SU-DHL-6 (cell line): Measurements from ENCODE around the gene RPS16.
A peak's percentile ranks its signal among the peaks of the same experiment; 100 is the strongest.

Source experiments
- H2AFZ ChIP-seq: fragments of 200-600 bp; sonication (generic); 2 replicates; pipeline ENCODE4 v1.6.1; 2014; ENCODE audit warnings: low read depth, mild to moderate bottlenecking, moderate library complexity, mixed read lengths, antibody characterized with exemption, low read length; ENCODE audit not compliant: severe bottlenecking
- H3F3A ChIP-seq: fragments of 200-600 bp; shearing (Covaris generic); 2 replicates; pipeline ENCODE4 v1.6.0; 2016; ENCODE audit warnings: antibody characterized with exemption, mild to moderate bottlenecking; ENCODE audit not compliant: insufficient read depth
- H3K27ac ChIP-seq: fragments of 200-600 bp; sonication (generic); 2 replicates; pipeline ENCODE4 v1.5.1; 2016; ENCODE audit warnings: low read depth, mild to moderate bottlenecking, low read length, moderate library complexity, mixed read lengths
- H3K27me3 ChIP-seq: fragments of 200-600 bp; sonication (generic), shearing (Covaris generic); 2 replicates; pipeline ENCODE4 v1.6.0; 2014; ENCODE audit warnings: mild to moderate bottlenecking, low read length
- H3K36me3 ChIP-seq: fragments of 200-600 bp; sonication (generic); 2 replicates; pipeline ENCODE4 v1.6.1; 2014; ENCODE audit warnings: mild to moderate bottlenecking, low read length, mixed read lengths
- H3K4me2 ChIP-seq: fragments of 300-600, 200-600 bp; shearing (Covaris generic), sonication (generic); 2 replicates; pipeline ENCODE4 v1.6.0; 2014; ENCODE audit warnings: low read length, low read depth, mild to moderate bottlenecking; ENCODE audit not compliant: poor library complexity, severe bottlenecking
- H3K4me3 ChIP-seq: fragments of 200-600 bp; sonication (generic); 2 replicates; pipeline ENCODE4 v1.5.1; 2014; ENCODE audit warnings: antibody characterized with exemption, low read length, mild to moderate bottlenecking, mixed read lengths; ENCODE audit not compliant: insufficient read depth, poor library complexity, severe bottlenecking
- H3K79me2 ChIP-seq: fragments of 200-600 bp; sonication (generic); 2 replicates; pipeline ENCODE4 v1.6.1; 2014; ENCODE audit warnings: mild to moderate bottlenecking, low read length, moderate library complexity; ENCODE audit not compliant: insufficient read depth
- H3K9ac ChIP-seq: fragments of 200-600 bp; sonication (generic); 2 replicates; pipeline ENCODE4 v1.7.0; 2014; ENCODE audit warnings: mild to moderate bottlenecking, low read length
- H3K9me2 ChIP-seq: fragments of 200-600 bp; sonication (generic); replicated peaks from 2 replicates; pipeline ENCODE4 v1.6.1; 2014; ENCODE audit warnings: low read length; ENCODE audit not compliant: insufficient read depth
- H3K9me3 ChIP-seq: fragments of 200-600 bp; sonication (generic); 2 replicates; pipeline ENCODE4 v1.6.1; 2014; ENCODE audit warnings: low read length, mixed read lengths; ENCODE audit not compliant: insufficient read depth
- H4K20me1 ChIP-seq: fragments of 200-600 bp; sonication (generic); 2 replicates; pipeline ENCODE4 v1.6.1; 2014; ENCODE audit warnings: low read depth, mild to moderate bottlenecking, antibody characterized with exemption, low read length, moderate library complexity, mixed read lengths
- CTCF ChIP-seq: fragments of 200-600 bp; sonication (generic); IDR thresholded peaks from one replicate; pipeline ENCODE4 v1.5.1; 2017; ENCODE audit warnings: antibody characterized with exemption, mild to moderate bottlenecking, low read length, moderate library complexity; ENCODE audit not compliant: insufficient read depth, poor library complexity, severe bottlenecking
- EZH2phosphoT487 ChIP-seq: fragments of 200-600 bp; sonication (generic), shearing (Covaris generic); conservative IDR thresholded peaks from 2 replicates; pipeline ENCODE4 v1.6.1; 2018; ENCODE audit warnings: mild to moderate bottlenecking, antibody characterized with exemption, low read length, moderate library complexity, mixed read lengths

Gene RPS16

GRCh38 chr19:39444598-39445195, 8.9 kb upstream of the RPS16 start:
- Histone ChIP-seq H3K36me3 (no peaks in the 10 kb centered on the region), H3F3A (peaks cover 11% of the 10 kb centered on the region), H3K9me3 (no peaks in the 10 kb centered on the region), H3K4me2 (peak overlapping the region; percentile 98), H3K79me2 (peaks cover 50% of the 10 kb centered on the region), H4K20me1 (no peaks in the 10 kb centered on the region; the same call in 1 of the 2 replicates), H3K9me2 (no peaks in the 10 kb centered on the region), H3K4me3 (peak overlapping the region; percentile 99), H3K9ac (peak overlapping the region; percentile 100), H2AFZ (no peak overlapping the region), H3K27me3 (no peaks in the 10 kb centered on the region), H3K27ac (peak overlapping the region; percentile 90)
- TF ChIP-seq CTCF: no peak
- no peak for TF ChIP-seq EZH2phosphoT487

GRCh38 chr19:39438270-39438934, 2.7 kb upstream of the RPS16 start:
- no peaks in the 10 kb centered on the region for H3K9me2 ChIP-seq
- TF ChIP-seq EZH2phosphoT487 (no peak), CTCF (no peak)
- no peak overlapping the region for H3K27ac ChIP-seq
- no peak overlapping the region for H3K9ac ChIP-seq
- peaks cover 15% of the 10 kb centered on the region for H4K20me1 ChIP-seq
- peaks cover 20% of the 10 kb centered on the region for H3F3A ChIP-seq
- no peaks in the 10 kb centered on the region for H3K27me3 ChIP-seq
- no peak overlapping the region for H3K4me3 ChIP-seq
- H3K4me2 ChIP-seq: no peak overlapping the region
- H3K9me3 ChIP-seq: no peaks in the 10 kb centered on the region
- H3K79me2 ChIP-seq: peaks cover 23% of the 10 kb centered on the region
- peaks cover 15% of the 10 kb centered on the region for H3K36me3 ChIP-seq
- no peak overlapping the region for H2AFZ ChIP-seq

- Histone ChIP-seq H3K27me3 (no peaks in the 10 kb centered on the region), H3K9me2 (no peaks in the 10 kb centered on the region), H3K27ac (peak overlapping the region; percentile 43), H4K20me1 (peaks cover 16% of the 10 kb centered on the region), H3K9me3 (no peaks in the 10 kb centered on the region), H3K4me2 (peak overlapping the region; percentile 90), H3K4me3 (peak overlapping the region; percentile 77), H3K79me2 (peaks cover 26% of the 10 kb centered on the region), H3F3A (peaks cover 32% of the 10 kb centered on the region), H3K36me3 (peaks cover 25% of the 10 kb centered on the region), H3K9ac (peak overlapping the region; percentile 98), H2AFZ (no peak overlapping the region)
- TF ChIP-seq CTCF (no peak), EZH2phosphoT487 (no peak)
Measured at GRCh38 chr19:39436350-39436716, 584 bp upstream of the RPS16 start.
